Spleen (tissue), 11 donors: ENCODE data around the gene CRB1. TPM values are rescaled to one million over a fixed set of nuclear protein-coding genes. Genes with fewer than 3 reads are reported as not detected.

Source experiments
- DNase-seq: peaks from one replicate; pipeline ENCODE4 v3.0.0-alpha.2; 2020
- H3K27ac ChIP-seq, 8 donors: fragments of 200-600 bp; sonication (generic) in 7 of 8; 1 replicate in 4 of 8; 2 replicates in 4 of 8; pipeline versions ENCODE4 v1.5.0 to v1.8.0; 2016 to 2021; ENCODE audit warnings: inconsistent platforms in 4 of 8, mild to moderate bottlenecking in 4 of 8, moderate library complexity in 1 of 8
- H3K27me3 ChIP-seq, 7 donors: fragments of 200-600 bp; sonication (generic) in 6 of 7; replicated peaks in 1 of 7; 1 replicate in 4 of 7; 2 replicates in 3 of 7; pipeline versions ENCODE4 v1.5.0 to v1.8.0; 2016 to 2021; ENCODE audit warnings: inconsistent platforms in 3 of 7, mild to moderate bottlenecking in 1 of 7
- H3K36me3 ChIP-seq, 6 donors: fragments of 200-600 bp; sonication (generic) in 5 of 6; 1 replicate in 4 of 6; 2 replicates in 2 of 6; pipeline versions ENCODE4 v1.5.0 to v1.8.0; 2016 to 2021; ENCODE audit warnings: inconsistent platforms in 2 of 6
- H3K4me1 ChIP-seq, 6 donors: fragments of 200-600 bp; sonication (generic) in 5 of 6; 1 replicate in 3 of 6; 2 replicates in 3 of 6; pipeline versions ENCODE4 v1.5.0 to v1.8.0; 2016 to 2021; ENCODE audit warnings: inconsistent platforms in 3 of 6
- H3K4me3 ChIP-seq, 8 donors: fragments of 200-600 bp; sonication (generic) in 7 of 8; 1 replicate in 4 of 8; 2 replicates in 4 of 8; pipeline versions ENCODE4 v1.5.0 to v1.8.0; 2016 to 2021; ENCODE audit warnings: inconsistent platforms in 4 of 8, mild to moderate bottlenecking in 4 of 8, moderate library complexity in 2 of 8
- H3K9me3 ChIP-seq, 8 donors: fragments of 200-600 bp; sonication (generic) in 7 of 8; 1 replicate in 4 of 8; 2 replicates in 4 of 8; pipeline versions ENCODE4 v1.5.0 to v1.8.0; 2016 to 2021; ENCODE audit warnings: inconsistent platforms in 4 of 8
- CTCF ChIP-seq, 11 experiments: fragments of 200-600 bp in 7 of 11; fragments of 450-650 bp in 4 of 11; sonication (generic) in 4 of 11; IDR thresholded peaks in 8 of 11; conservative IDR thresholded peaks in 3 of 11; 1 replicate in 7 of 11; 2 replicates in 4 of 11; pipeline versions ENCODE4 v1.4.0 to v1.8.0; 2016 to 2021; ENCODE audit warnings: antibody characterized with exemption in 11 of 11, inconsistent platforms in 4 of 11, mild to moderate bottlenecking in 1 of 11
- POLR2A ChIP-seq, 3 donors: fragments of 450-650 bp; IDR thresholded peaks; one replicate each; pipeline ENCODE4 v1.5.1; 2017; ENCODE audit warnings: antibody characterized with exemption in 3 of 3, mild to moderate bottlenecking in 1 of 3
- POLR2AphosphoS5 ChIP-seq, 3 donors: sonication (generic); formaldehyde crosslinking; IDR thresholded peaks; one replicate each; pipeline ENCODE4 v1.5.1; 2017; ENCODE audit warnings: antibody characterized with exemption in 3 of 3
- WGBS, 5 donors: extraction: QIAGEN DNeasy Blood & Tissue Kit in 3 of 5; methylation state at CpG; one replicate each; pipeline versions ENCODE4 v1.1.5 to v1.1.7; 2013 to 2018; 5-methylcytosine and 5-hydroxymethylcytosine counted together
- intact Hi-C: fragments of 100-400 bp; cut with DNase I; formaldehyde crosslinking; loops from one replicate; pipeline ENCODE4 v1.15.0; 2023; ENCODE audit warnings: low total_unique reads
- polyA plus RNA-seq, 3 donors: library from polyadenylated mRNA; stranded (reverse); fragments of 200-250 nt; gene quantifications; one replicate each; pipeline ENCODE4 v1.2.1, GENCODE V29; 2013
- total RNA-seq, 7 donors: library from RNA; depleted of rRNA in 3 of 7; stranded (reverse); fragments of >200 nt in 3 of 7; fragmentation: NEBNext Ultra II Directional in 4 of 7; extraction: Animal tissue kit (Norgen Biotek cat#: 25700) in 4 of 7; gene quantifications; one replicate each; pipeline versions ENCODE4 v1.1.0 to v1.2.1, GENCODE V29; 2016 to 2021
- donor health status: healthy with polysubstance abuse.
- donor health status: DM: no; HTN: no; CAD: no; lungs with moderate emphysema.
- donor health status: DM: no; HTN: no; CAD: no.
- donor health status: Bipolar disorder and iron deficiency.
- donor health status: healthy.
- donor health status: DM: no; HTN: no; CAD: no.
- donor health status: DM: yes; HTN: yes; CAD: no.

The CRB1 gene
- total and polyA plus RNA-seq, 10 donors, result 0.05 to 0.49 (median 0.20) TPM; not detected in 1

DNA sequence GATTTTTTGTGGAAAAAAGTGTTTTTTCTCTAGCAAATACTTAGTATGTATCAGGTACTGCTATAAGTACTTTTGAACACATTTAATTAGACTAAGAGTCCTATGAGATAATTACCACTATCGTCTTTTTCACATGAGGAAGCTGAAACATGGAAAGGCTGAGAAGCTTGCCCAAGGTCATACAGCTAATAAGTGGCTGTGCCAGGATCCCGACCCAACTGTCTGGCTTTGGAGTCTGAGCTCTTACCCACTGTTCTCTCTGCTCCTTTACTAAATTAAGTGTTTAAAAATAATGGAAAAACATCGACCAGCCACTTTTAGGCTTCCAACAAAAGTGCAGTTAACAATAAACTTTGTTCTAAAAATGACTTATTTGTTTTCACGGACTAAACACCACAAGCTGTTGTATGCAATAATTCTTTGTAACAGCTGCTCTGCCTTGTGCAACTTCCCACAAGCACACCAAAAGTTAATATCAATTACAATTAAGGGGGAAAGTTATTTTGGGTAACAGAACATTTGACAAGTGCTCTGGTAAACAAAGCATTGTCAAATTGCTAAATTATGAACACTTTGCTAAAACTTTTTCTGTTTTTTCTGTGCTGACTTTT lies 75.7 kb downstream of the CRB1 start:
- 34 to 62% (median 40%) methylated on average over 4 of the region's 4 CpGs for WGBS, 5 donors
- H3K36me3 ChIP-seq, result no peaks in the 10 kb centered on the region

DNA sequence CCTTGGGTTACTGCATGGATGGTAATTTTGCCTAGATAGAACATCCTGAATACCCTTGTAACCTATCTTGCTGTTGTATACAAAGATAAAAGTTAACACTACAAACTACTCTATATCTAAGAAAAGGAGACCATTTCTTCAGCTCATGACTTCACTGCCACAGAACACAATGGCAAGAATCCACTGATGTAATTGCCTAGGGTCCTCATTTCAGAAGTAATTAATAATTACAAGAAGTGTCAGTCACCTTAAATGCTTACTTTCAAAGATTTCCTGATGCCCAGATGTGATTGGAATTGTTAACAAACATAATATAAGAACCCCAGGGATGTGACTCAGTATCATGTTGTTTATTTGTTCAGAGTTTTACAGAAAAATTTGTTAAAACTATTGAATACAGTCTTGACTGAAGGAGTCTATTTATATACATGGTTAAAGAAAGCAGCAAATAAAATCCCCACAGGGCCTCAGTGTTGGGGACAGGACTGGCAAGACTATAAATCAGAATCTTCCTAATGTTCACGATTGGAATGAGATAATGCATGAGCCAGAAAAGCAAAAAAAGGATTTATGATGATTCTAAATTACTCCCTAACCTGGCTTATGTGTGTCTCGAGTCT lies 83.9 kb downstream of the CRB1 start:
- no peak overlapping the region for H3K4me3 ChIP-seq
- DNase-seq, result no peak
- no peaks in the 10 kb centered on the region for H3K9me3 ChIP-seq
- H3K36me3 ChIP-seq, result no peaks in the 10 kb centered on the region
- TF ChIP-seq POLR2AphosphoS5 (IDR thresholded peaks at IDR 0.05), result no peak
- no peak for TF ChIP-seq CTCF (IDR thresholded peaks at IDR 0.05 in 8 of 11, conservative IDR thresholded peaks at IDR 0.05 in 3 of 11)
- no peak for TF ChIP-seq POLR2A (IDR thresholded peaks at IDR 0.05)
- no peak overlapping the region for H3K27ac ChIP-seq
- intact Hi-C loops, result no loop called here
- H3K27me3 ChIP-seq, result no peaks in the 10 kb centered on the region
- no peaks in the 10 kb centered on the region for H3K4me1 ChIP-seq
- WGBS, 5 donors, result 63 to 75% (median 70%) methylated on average over 2 of the region's 2 CpGs

More for the DNA sequence above, 75.7 kb downstream of the CRB1 start:
- H3K4me1 ChIP-seq, result no peaks in the 10 kb centered on the region
- H3K4me3 ChIP-seq, result no peak overlapping the region
- no peak overlapping the region for H3K27ac ChIP-seq
- H3K9me3 ChIP-seq, result no peaks in the 10 kb centered on the region
- intact Hi-C loops, result no loop called here
- DNase-seq, result no peak
- H3K27me3 ChIP-seq, result no peaks in the 10 kb centered on the region
- no peak for TF ChIP-seq POLR2AphosphoS5 (IDR thresholded peaks at IDR 0.05)
- no peak for TF ChIP-seq POLR2A (IDR thresholded peaks at IDR 0.05)
- no peak for TF ChIP-seq CTCF (IDR thresholded peaks at IDR 0.05 in 8 of 11, conservative IDR thresholded peaks at IDR 0.05 in 3 of 11)

DNA sequence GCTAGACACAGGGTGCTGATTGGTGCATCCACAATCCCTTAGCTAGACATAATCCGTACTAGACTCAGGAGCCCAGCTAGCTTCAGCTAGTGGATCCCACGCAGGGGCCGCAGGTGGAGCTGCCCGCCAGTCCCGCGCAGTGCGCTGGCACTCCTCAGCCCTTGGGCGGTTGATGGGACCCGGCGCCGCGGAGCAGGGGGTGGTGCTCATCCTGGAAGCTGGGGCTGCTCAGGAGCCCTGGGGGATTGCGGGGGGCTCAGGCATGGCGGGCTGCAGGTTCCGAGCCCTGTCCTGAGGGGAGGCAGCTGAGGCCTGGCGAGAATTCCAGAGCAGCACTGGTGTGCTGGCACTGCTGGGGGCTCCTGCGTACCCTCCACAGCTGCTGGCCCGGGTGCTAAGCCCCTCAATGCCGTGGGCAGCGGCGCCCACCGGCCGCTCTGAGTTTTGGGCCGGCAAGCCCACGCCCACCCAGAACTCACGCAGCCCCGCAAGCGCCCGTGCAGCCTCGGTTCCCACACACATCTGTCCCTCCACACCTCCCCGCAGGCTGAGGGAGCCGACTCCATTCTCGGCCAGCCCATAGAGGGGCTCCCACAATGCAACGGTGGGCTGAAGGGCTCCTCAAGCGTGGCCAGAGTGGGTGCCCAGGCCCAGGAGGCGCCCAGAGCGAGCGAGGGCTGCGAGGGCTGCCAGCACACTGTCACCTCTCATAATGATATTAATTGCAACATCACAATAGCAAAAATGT lies 87.4 kb downstream of the CRB1 start:
- H3K27me3 ChIP-seq, result no peaks in the 10 kb centered on the region
- WGBS, 5 donors, result 88 to 95% (median 94%) methylated on average over 19 to 39 of the region's 39 CpGs
- no peaks in the 10 kb centered on the region for H3K9me3 ChIP-seq
- peak; percentile 71 for DNase-seq
- no peak overlapping the region for H3K4me3 ChIP-seq
- no peaks in the 10 kb centered on the region for H3K36me3 ChIP-seq
- no peak overlapping the region for H3K27ac ChIP-seq
- no peak for TF ChIP-seq POLR2AphosphoS5 (IDR thresholded peaks at IDR 0.05)
- no peak for TF ChIP-seq POLR2A (IDR thresholded peaks at IDR 0.05)
- no peak for TF ChIP-seq CTCF (IDR thresholded peaks at IDR 0.05 in 8 of 11, conservative IDR thresholded peaks at IDR 0.05 in 3 of 11)
- intact Hi-C loops, result loop anchor here (5.0 kb wide), 1 partner anchor 173 kb away; no protein-coding TSS in a partner anchor
- H3K4me1 ChIP-seq, result no peaks in the 10 kb centered on the region
